Epithelial cell of proximal tubule (primary cell): ENCODE measurements around the gene SYTL3. TPM values are rescaled to one million over a fixed set of nuclear protein-coding genes. Genes with fewer than 3 reads are reported as not detected.

ENCODE experiments used
- DNase-seq: peaks from one replicate; pipeline ENCODE4 v3.0.0-alpha.2; 2011; ENCODE audit warnings: low read depth
- H3K4me3 ChIP-seq: 2 replicates; pipeline ENCODE4 v1.5.1; 2011; ENCODE audit warnings: low read depth, mild to moderate bottlenecking, low read length
- CTCF ChIP-seq: conservative IDR thresholded peaks from 2 replicates; pipeline ENCODE4 v1.5.1; 2012; ENCODE audit warnings: low read depth, mild to moderate bottlenecking, low read length
- total RNA-seq: library from RNA; depleted of rRNA; stranded (reverse); fragments of >200 nt; gene quantifications from 2 replicates; pipeline ENCODE4 v1.2.3, GENCODE V29; 2015

SYTL3 gene
- total RNA-seq, 1 donor from 2014 or later = 11.0 TPM

GRCh38 chr6:158773581-158774449 is 124.0 kb downstream of the SYTL3 start:
- TF ChIP-seq CTCF = no peak
- no peak overlapping the region for H3K4me3 ChIP-seq
- no peak for DNase-seq

GRCh38 chr6:158774717-158775449 is 125.0 kb downstream of the SYTL3 start:
- no peak overlapping the region for H3K4me3 ChIP-seq
- DNase-seq = no peak
- TF ChIP-seq CTCF = no peak

- no peak overlapping the region for H3K4me3 ChIP-seq
- no peak for DNase-seq
- TF ChIP-seq CTCF = no peak
Observed at GRCh38 chr6:158775832-158776231, 126.0 kb downstream of the SYTL3 start.

DNA sequence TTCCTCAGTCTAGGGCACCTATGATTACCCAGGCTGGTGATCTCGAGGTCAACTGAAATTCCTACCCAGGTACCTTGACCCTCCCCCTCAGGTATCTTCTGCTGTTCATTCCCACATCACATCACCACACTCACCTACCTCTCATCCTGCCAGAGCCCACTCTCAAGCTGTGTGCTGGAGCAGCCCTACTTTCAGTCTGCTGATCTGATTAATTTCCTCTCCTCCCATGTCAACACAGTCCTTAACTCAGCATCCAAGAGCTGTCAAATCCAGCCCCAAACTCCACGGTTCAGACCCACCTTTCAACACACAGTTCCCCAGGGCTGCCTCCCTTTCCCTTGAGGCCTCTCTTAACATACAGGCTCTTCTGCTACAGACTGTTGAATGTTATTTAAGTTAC is 126.9 kb downstream of the SYTL3 start:
- DNase-seq = no peak
- TF ChIP-seq CTCF = no peak
- H3K4me3 ChIP-seq = no peak overlapping the region

DNA sequence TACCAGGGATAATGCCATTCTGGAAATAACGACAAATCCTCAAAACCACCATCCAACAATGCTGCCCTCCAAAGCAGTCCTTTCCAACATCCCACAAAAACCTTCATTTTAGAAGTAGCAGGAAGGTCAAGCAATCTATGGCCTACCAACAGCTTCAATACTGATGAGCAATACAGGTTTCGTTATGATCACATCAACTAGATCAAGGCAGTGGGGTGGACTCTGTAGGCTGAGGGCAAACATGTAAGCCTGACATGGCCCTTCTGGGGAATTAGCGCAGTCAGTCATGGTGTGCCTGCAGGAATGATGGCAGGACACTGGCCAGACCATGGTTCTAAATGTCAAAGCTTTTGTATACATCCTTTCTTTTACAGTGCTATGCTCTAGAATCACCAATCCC is 127.7 kb downstream of the SYTL3 start:
- no peak for DNase-seq
- H3K4me3 ChIP-seq = no peak overlapping the region
- TF ChIP-seq CTCF = no peak

DNA sequence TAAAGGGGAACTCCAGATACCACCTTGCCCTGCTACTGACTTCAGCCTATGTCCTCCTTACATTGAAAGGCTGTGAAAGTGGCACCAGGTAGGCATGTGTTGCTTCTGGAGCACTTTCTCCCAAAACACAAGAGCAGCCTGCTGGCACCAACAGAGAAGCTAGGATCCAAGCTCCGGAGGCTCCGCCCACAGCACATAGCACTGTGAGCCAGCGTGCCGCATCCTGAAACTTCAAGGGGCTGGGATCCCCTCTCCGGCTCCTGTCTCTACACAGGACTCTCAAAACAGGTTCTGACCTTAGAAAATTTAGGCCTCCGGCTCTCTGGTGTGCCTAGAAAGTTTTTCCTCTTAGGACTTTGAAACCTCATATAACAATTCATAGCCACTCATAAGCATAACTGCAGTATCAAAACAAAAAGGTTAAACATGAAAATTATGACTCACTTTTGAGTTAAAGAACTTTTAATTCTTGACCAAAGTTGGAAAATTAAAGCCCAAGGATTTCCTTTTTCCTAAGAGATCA is 128.2 kb downstream of the SYTL3 start:
- no peak for DNase-seq
- TF ChIP-seq CTCF = no peak
- no peak overlapping the region for H3K4me3 ChIP-seq
